CD4-positive, alpha-beta T cell treated with Interleukin-17A for 4 hours (primary cell): Measurements from ENCODE around the gene ENO1.
"Not testable (repeated sequence)": the region's sequence is repeated elsewhere in the genome, so short reads cannot be mapped to it uniquely, and the experiment has no call there.

Experiments
- DNase-seq: peaks from one replicate; pipeline ENCODE4 v3.0.0-alpha.2; 2020; ENCODE audit warnings: mixed read lengths

The ENO1 gene

GRCh38 chr1:8892026-8892425 is 13.5 kb upstream of the ENO1 start:
- no peak for DNase-seq

GRCh38 chr1:8891401-8891800 is 12.9 kb upstream of the ENO1 start:
- no peak for DNase-seq

GRCh38 chr1:8889925-8890785 is 11.7 kb upstream of the ENO1 start:
- DNase-seq: no peak

DNA sequence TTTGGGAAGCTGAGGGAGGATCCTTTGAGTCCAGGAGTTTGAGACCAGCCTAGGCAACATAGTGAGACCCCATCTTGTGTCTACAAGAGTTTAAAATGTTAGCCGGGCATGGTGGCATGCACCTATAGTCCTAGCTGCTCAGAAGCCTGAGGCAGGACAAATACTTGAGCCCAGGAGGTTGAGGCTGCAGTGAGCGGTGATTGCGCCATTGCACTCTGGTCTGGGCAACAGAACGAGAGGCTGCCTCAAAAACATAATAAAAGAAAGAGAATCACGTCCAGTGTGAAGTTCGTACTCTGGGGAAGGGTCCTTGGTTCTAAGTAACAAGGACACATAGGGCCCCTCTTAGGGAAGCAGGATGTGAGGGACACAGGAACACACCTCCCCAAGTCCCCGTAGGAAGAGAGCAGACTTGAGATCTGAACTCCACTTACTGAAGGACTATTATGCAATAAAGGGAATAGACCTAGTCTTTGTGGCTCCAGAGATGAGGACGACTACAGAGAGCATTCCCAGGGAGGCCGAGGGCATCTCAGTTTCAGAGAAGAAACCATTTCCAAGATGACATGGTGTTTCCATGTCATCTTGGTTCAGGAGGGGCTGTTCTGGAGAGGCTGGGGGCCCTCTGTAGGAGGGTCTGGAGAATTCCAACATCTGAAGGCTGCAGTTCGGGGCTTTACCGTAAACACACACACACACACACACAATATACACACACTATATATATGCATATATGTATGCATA is 10.8 kb upstream of the ENO1 start:
- DNase-seq: no peak

DNA sequence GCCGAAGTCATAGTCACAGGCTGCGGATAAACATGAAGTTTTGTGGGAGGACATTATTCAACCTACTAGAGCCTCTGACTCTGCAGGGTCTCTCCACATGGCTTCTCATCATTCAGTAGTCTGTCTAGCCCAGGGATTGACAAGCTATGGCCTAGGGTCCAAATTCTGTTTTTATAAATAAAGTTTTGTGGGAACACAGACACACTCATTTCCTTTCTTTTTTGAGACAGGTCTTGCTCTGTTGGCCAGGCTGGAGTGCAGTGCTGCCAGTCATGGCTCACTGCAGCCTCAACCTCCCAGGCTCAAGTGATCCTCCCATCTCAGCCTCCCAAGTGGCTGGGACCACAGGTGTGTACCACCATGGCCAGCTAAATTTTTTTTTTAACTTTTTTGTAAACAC is 8.1 kb upstream of the ENO1 start:
- DNase-seq: no peak

- DNase-seq: not testable (repeated sequence)
Measured at GRCh38 chr1:8886031-8886524, 7.6 kb upstream of the ENO1 start.

GRCh38 chr1:8884105-8884504 is 5.6 kb upstream of the ENO1 start:
- DNase-seq: not testable (repeated sequence)

GRCh38 chr1:8883491-8883890 is 5.0 kb upstream of the ENO1 start:
- DNase-seq: no peak

DNA sequence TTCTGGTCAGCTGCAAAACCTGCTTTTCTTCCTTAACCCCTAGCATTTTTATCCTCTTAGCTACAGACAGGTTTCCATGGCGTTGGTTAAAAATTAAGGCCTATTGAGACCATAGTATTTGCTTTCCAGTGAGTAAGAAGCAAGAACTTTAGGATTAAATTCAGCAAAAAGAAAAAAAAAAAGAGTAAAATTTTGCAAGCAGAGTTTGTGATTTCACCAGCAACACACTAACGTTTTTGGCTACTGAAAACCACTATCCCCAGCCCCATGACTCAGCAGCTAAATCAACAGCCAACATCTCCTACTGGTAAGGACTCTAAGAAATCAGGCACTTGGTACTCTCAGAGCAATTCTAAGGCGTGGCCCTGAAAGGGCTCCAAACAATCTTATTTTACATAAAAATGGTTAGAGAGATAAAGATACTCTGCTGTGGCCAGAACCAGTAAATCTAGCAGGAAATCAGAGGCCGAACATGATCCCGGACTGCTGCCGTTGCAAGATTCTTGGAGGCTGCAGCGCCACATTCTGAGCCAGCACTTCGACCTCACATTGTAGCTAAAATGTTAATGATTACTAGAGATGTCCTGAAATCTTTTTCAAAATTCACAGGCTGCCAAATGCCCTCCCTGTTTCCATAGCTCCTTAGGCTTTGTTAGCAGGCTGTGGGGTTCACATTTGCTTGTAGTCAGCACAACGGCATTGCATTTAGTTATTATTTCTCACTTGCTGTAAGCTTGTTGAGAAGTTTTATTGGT is 1.6 kb upstream of the ENO1 start:
- DNase-seq: peak; percentile 51

- no peak for DNase-seq
Measured at GRCh38 chr1:8879464-8879921, 1.0 kb upstream of the ENO1 start.

DNA sequence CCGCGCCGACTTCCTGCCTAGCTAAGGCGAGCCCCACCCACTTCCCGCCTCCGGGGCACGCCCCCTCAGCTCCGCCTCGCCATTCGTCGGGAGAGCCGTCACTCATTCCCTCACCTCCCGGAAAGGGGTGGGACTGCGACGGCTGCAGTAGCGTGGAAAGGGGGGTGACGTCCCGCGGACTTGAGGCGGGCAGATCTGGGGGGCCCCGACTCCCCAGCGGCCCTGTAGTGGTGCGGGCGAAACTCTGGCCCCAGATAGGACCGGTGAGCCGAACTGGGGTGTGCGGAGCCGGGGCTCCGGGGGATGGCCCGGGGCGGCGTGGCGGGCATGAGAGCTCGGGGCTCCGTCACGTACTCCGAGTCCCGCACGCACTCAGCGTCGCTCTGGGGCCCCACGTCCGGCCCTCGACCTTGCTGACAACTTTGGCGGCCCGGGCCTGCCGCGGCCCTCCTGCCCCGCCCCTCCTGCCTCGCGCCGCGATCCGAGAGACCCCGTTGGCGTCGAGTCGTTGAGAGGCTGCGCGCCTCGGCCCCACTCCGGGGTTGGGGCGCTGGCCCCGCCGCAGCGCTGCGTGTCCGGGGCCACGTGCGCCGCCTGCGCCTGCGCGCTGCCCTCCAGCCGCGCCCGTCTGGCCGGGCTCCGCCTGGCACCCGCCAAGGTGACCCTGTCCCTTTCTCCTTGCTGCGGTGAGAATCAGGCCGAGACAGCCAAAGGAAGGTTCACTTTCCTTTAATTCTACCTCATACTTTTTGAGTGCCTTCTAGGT is 395 bp upstream of the ENO1 start:
- peak; percentile 96 for DNase-seq

DNA sequence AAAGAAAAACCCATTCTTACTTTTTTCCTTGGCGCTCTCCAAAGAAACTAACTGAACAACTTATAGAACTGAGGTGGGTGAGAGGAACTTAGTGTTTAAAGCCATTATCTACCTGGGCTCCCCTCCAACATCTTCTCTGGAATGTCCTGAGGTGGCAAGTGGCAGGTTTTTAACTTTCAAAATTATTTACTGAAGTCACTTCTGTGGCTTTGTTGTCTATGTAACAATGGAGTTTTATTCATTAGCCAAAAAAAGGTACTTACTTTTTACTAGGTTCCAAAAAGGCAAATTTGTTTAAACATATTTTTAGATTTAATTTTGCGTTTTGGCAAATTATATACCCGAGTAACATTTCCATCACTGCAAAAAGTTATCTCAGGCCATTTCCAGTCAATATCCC is 2.4 kb downstream of the ENO1 start:
- no peak for DNase-seq

- DNase-seq: no peak
Measured at GRCh38 chr1:8875216-8875861, 3.1 kb downstream of the ENO1 start.

GRCh38 chr1:8874230-8875201 is 4.0 kb downstream of the ENO1 start:
- DNase-seq: no peak

DNA sequence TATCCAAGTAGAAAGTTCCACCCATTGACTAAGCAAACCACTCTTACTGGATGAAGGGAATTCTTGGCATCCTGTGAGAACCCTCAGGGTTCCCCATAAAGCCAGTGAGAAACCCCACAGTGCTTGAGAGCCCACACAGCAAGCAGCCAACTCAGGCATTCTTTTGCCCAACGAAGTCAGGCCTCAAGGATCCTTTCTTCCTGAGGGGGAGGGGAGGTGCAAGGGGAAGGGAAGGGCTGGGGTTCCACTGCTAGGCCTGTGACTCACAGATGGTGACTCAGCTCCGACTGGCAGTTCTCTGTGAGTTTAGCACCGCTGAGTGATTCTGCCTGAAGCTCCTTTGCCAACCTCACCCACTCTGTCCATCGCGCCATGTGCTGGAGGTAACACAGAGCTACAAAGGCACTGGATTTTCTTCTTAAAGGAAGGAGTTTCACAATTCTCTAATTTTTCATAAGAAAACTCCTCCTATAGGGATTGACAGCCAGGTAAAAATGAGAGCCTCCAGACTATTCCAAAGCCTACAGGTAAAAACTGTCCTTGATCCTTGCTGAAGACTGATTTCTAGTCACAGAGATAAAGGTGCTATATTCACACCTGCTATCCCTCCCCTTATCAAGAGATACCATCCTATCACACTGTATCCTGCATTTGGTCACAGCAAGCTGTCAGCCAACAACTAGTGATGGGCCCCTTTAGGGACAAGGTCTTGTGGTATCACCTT is 4.8 kb downstream of the ENO1 start:
- peak; percentile 88 for DNase-seq

DNA sequence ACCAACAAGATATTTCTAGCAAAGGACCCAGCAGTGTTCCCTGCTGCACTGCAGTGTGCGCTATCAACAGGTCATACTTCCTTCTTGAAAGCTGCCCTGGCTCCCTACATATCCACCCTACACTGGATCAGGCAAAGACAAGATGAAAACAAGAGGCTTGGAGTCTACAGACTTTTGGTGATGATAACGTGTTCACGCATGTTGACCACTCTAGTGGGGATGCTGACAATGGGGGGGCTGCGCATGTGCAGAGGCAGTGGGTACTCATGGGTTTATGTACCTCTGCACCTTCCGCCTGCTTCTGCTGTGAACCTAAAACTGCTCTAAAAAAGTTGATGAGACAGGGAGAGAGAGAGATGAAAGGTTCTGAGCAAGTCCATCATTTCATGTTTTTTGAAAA is 5.5 kb downstream of the ENO1 start:
- DNase-seq: no peak

- no peak for DNase-seq
Measured at GRCh38 chr1:8871965-8872399, 6.5 kb downstream of the ENO1 start.

- DNase-seq: peak; percentile 39
Measured at GRCh38 chr1:8871539-8871935, 6.9 kb downstream of the ENO1 start.

DNA sequence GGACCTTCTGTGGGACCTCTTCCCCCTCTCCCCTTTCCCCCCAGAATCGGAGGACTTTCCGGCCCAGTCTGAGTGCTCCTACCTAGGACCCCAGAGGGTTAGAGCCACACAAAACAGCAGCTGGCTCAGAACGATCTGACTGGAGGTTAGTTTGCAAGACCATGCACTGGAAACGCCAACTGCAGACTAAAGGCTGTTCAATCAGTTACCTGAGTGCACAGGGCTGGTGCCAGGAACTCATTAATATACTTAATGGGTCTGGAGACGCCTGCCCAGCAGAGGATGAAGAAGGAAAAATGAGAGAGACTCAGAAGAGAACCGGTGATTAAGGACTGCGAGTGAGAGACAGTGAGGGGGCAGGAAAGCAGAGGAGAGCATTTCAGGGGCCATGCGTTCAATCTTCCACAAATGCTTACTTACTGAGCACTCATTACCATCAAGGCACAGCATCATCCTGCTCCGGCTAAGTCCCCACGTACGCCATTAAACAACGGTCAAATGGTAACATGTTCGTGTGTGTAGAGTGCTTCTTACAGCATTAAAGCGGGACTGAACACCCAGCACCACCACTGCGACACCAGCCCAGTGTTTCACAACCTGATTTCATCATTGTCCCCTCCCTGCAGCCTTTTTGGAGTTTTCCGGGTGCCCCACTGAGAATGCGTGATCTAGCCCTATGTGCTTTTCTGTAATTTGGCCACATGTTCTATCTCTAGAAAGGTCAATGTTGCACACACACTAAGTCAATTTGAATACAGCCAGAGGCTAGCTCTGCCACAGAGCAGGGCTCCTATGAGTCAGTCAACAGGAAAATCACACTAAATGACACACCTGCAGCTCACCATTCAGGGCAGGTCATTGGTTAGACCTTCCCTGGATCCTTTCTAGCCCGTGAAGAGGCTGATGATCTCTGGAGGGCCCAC is 7.6 kb downstream of the ENO1 start:
- DNase-seq: no peak
